ENCODE results near the gene AUTS2. TPM values are rescaled to one million over a fixed set of nuclear protein-coding genes. Genes with fewer than 3 reads are reported as not detected.

The AUTS2 gene
- total RNA-seq, 1 donor from 2014 or later = 80.6 TPM

- Mint-ChIP-seq H3K4me3 (ENCODE audit: unreplicated experiment) (no peak overlapping the region), H3K9me3 (ENCODE audit: unreplicated experiment) (no peaks in the 10 kb centered on the region), H3K36me3 (ENCODE audit: unreplicated experiment) (no peaks in the 10 kb centered on the region), H3K27ac (ENCODE audit: unreplicated experiment) (no peak overlapping the region), H3K4me1 (ENCODE audit: unreplicated experiment) (peaks cover 30% of the 10 kb centered on the region), H3K27me3 (ENCODE audit: unreplicated experiment) (no peaks in the 10 kb centered on the region)
- no peak for TF ChIP-seq CTCF (IDR thresholded peaks at IDR 0.05)
- no peak for DNase-seq (ENCODE audit: extremely low spot score, unreplicated experiment)
These were observed 151.7 kb downstream of the AUTS2 start for GRCh38 chr7:69749994-69750393.

- H3K9me3 Mint-ChIP-seq (ENCODE audit: unreplicated experiment) = no peaks in the 10 kb centered on the region
- H3K36me3 Mint-ChIP-seq (ENCODE audit: unreplicated experiment) = no peaks in the 10 kb centered on the region
- DNase-seq (ENCODE audit: extremely low spot score, unreplicated experiment) = no peak
- H3K4me3 Mint-ChIP-seq (ENCODE audit: unreplicated experiment) = no peak overlapping the region
- H3K4me1 Mint-ChIP-seq (ENCODE audit: unreplicated experiment) = peaks cover 41% of the 10 kb centered on the region
- H3K27me3 Mint-ChIP-seq (ENCODE audit: unreplicated experiment) = no peaks in the 10 kb centered on the region
- H3K27ac Mint-ChIP-seq (ENCODE audit: unreplicated experiment) = no peak overlapping the region
- TF ChIP-seq CTCF (IDR thresholded peaks at IDR 0.05) = no peak
These were observed 152.8 kb downstream of the AUTS2 start for GRCh38 chr7:69751026-69751425.

- Mint-ChIP-seq H3K4me1 (ENCODE audit: unreplicated experiment) (peaks cover 60% of the 10 kb centered on the region), H3K27me3 (ENCODE audit: unreplicated experiment) (no peaks in the 10 kb centered on the region), H3K4me3 (ENCODE audit: unreplicated experiment) (no peak overlapping the region), H3K27ac (ENCODE audit: unreplicated experiment) (no peak overlapping the region), H3K9me3 (ENCODE audit: unreplicated experiment) (no peaks in the 10 kb centered on the region), H3K36me3 (ENCODE audit: unreplicated experiment) (no peaks in the 10 kb centered on the region)
- no peak for DNase-seq (ENCODE audit: extremely low spot score, unreplicated experiment)
- no peak for TF ChIP-seq CTCF (IDR thresholded peaks at IDR 0.05)
These were observed 155.7 kb downstream of the AUTS2 start for GRCh38 chr7:69753981-69754380.

- no peaks in the 10 kb centered on the region for H3K9me3 Mint-ChIP-seq (ENCODE audit: unreplicated experiment)
- no peaks in the 10 kb centered on the region for H3K36me3 Mint-ChIP-seq (ENCODE audit: unreplicated experiment)
- no peaks in the 10 kb centered on the region for H3K27me3 Mint-ChIP-seq (ENCODE audit: unreplicated experiment)
- no peak overlapping the region for H3K27ac Mint-ChIP-seq (ENCODE audit: unreplicated experiment)
- TF ChIP-seq CTCF (IDR thresholded peaks at IDR 0.05) = no peak
- DNase-seq (ENCODE audit: extremely low spot score, unreplicated experiment) = no peak
- H3K4me3 Mint-ChIP-seq (ENCODE audit: unreplicated experiment) = no peak overlapping the region
- peaks cover 58% of the 10 kb centered on the region for H3K4me1 Mint-ChIP-seq (ENCODE audit: unreplicated experiment)
These were observed 156.2 kb downstream of the AUTS2 start for GRCh38 chr7:69754476-69754875.

GRCh38 chr7:69756235-69756634 is 158.0 kb downstream of the AUTS2 start:
- peak overlapping the region; percentile 48 for H3K27ac Mint-ChIP-seq (ENCODE audit: unreplicated experiment)
- no peak for TF ChIP-seq CTCF (IDR thresholded peaks at IDR 0.05)

More at GRCh38 chr7:69756235-69756634, 158.0 kb downstream of the AUTS2 start:
- H3K4me3 Mint-ChIP-seq (ENCODE audit: unreplicated experiment) = no peak overlapping the region
- no peaks in the 10 kb centered on the region for H3K36me3 Mint-ChIP-seq (ENCODE audit: unreplicated experiment)
- no peak for DNase-seq (ENCODE audit: extremely low spot score, unreplicated experiment)
- H3K9me3 Mint-ChIP-seq (ENCODE audit: unreplicated experiment) = no peaks in the 10 kb centered on the region
- H3K27me3 Mint-ChIP-seq (ENCODE audit: unreplicated experiment) = no peaks in the 10 kb centered on the region
- peaks cover 55% of the 10 kb centered on the region for H3K4me1 Mint-ChIP-seq (ENCODE audit: unreplicated experiment)
